Esophagus muscularis mucosa (tissue), 4 donors: ENCODE data around the gene MEF2A.

Experiments
- CTCF ChIP-seq, 3 experiments: fragments of 200-600 bp in 2 of 3; fragments of 450-650 bp in 1 of 3; sonication (generic) in 2 of 3; IDR thresholded peaks; one replicate each; pipeline ENCODE4 v1.5.1; 2017 to 2019; ENCODE audit warnings: antibody characterized with exemption in 3 of 3, mild to moderate bottlenecking in 2 of 3, moderate library complexity in 1 of 3
- EP300 ChIP-seq: sonication (generic); formaldehyde crosslinking; IDR thresholded peaks from one replicate; pipeline ENCODE4 v1.6.1; 2017; ENCODE audit warnings: antibody characterized with exemption
- POLR2A ChIP-seq: fragments of 450-650 bp; IDR thresholded peaks from one replicate; pipeline ENCODE4 v1.6.1; 2017; ENCODE audit warnings: antibody characterized with exemption, moderate library complexity, mild to moderate bottlenecking, low read depth
- POLR2AphosphoS5 ChIP-seq, 2 donors: sonication (generic); formaldehyde crosslinking; IDR thresholded peaks; one replicate each; pipeline ENCODE4 v1.6.1; 2017; ENCODE audit warnings: antibody characterized with exemption in 2 of 2

GRCh38 chr15:99632521-99632920, 66.7 kb downstream of the MEF2A start:
- TF ChIP-seq CTCF (IDR thresholded peaks at IDR 0.05) (no peak), POLR2AphosphoS5 (IDR thresholded peaks at IDR 0.05) (no peak), EP300 (no peak), POLR2A (no peak)
